Ascending aorta (tissue), 2 donors: Measurements from ENCODE around the gene ZNF264. TPM values are rescaled to one million over a fixed set of nuclear protein-coding genes. Genes with fewer than 3 reads are reported as not detected.

ENCODE experiments used
- DNase-seq, 2 donors: peaks; one replicate each; pipeline ENCODE4 v3.0.0-alpha.2; 2019; ENCODE audit warnings: low spot score in 2 of 2
- H3K27ac ChIP-seq, 2 donors: fragments of 200-600 bp; sonication (generic); one replicate each; pipeline ENCODE4 v1.5.1; 2016 to 2017; ENCODE audit warnings: mild to moderate bottlenecking in 1 of 2
- H3K27me3 ChIP-seq: fragments of 200-600 bp; sonication (generic); one replicate; pipeline ENCODE4 v1.5.1; 2017
- H3K36me3 ChIP-seq, 2 donors: fragments of 200-600 bp; sonication (generic); one replicate each; pipeline ENCODE4 v1.5.1; 2016
- H3K4me1 ChIP-seq, 2 donors: fragments of 200-600 bp; sonication (generic); one replicate each; pipeline ENCODE4 v1.5.1; 2016 to 2017; ENCODE audit warnings: mild to moderate bottlenecking in 1 of 2
- H3K4me3 ChIP-seq, 2 donors: fragments of 200-600 bp; sonication (generic); one replicate each; pipeline ENCODE4 v1.5.1; 2016 to 2017; ENCODE audit warnings: mild to moderate bottlenecking in 1 of 2
- H3K9me3 ChIP-seq, 2 donors: fragments of 200-600 bp; sonication (generic); one replicate each; pipeline ENCODE4 v1.5.1; 2016
- CTCF ChIP-seq, 3 experiments: fragments of 200-600 bp in 2 of 3; fragments of 450-650 bp in 1 of 3; sonication (generic) in 2 of 3; IDR thresholded peaks; one replicate each; pipeline ENCODE4 v1.5.1; 2016 to 2019; ENCODE audit warnings: antibody characterized with exemption in 3 of 3, mild to moderate bottlenecking in 1 of 3, moderate library complexity in 1 of 3
- intact Hi-C: fragments of 100-400 bp; cut with DNase I; formaldehyde crosslinking; loops from one replicate; pipeline ENCODE4 v1.15.1; 2023
- total RNA-seq: library from RNA; depleted of rRNA; stranded (reverse); fragments of >200 nt; gene quantifications from one replicate; pipeline ENCODE4 v1.1.0, GENCODE V29; 2016

The ZNF264 gene
- total RNA-seq, 1 donor from 2014 or later, result 183 TPM

DNA sequence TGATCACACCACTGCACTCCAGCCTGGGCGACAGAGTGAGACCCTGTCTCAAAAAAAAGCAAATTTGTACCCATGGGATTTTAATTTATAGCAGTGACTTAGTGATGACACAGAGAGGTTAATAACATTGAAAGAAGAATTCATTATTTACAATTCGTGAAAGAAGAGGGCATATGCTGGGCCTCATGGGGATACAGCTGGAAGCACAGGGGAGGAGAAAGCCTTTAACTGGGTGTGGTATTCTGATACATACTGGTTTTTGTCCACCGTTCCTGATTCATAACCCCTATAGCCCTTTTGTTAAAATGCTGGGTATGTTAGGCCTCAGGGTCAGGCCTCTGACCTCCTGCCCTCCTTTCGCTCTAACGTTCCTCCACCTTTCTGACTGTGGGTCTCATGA lies 10.9 kb downstream of the ZNF264 start:
- DNase-seq, result no peak
- no peak for TF ChIP-seq CTCF (IDR thresholded peaks at IDR 0.05)
- Histone ChIP-seq H3K9me3 (peaks cover 13 to 74% of the 10 kb centered on the region in 2 donors), H3K4me1 (no peaks in the 10 kb centered on the region), H3K27ac (no peak overlapping the region), H3K4me3 (no peak overlapping the region), H3K36me3 (peaks cover 73 to 95% of the 10 kb centered on the region in 2 donors), H3K27me3 (no peaks in the 10 kb centered on the region)
- intact Hi-C loops, result no loop called here

GRCh38 chr19:57210381-57210780 lies 19.1 kb downstream of the ZNF264 start:
- intact Hi-C loops, result no loop called here
- TF ChIP-seq CTCF (IDR thresholded peaks at IDR 0.05), result no peak
- Histone ChIP-seq H3K4me3 (no peak overlapping the region), H3K36me3 (peaks cover 73 to 96% of the 10 kb centered on the region in 2 donors), H3K27me3 (no peaks in the 10 kb centered on the region), H3K9me3 (peaks cover 55 to 95% of the 10 kb centered on the region in 2 donors), H3K4me1 (no peaks in the 10 kb centered on the region), H3K27ac (no peak overlapping the region)
- DNase-seq, result no peak

GRCh38 chr19:57212109-57212508 lies 20.8 kb downstream of the ZNF264 start:
- TF ChIP-seq CTCF (IDR thresholded peaks at IDR 0.05), result no peak
- H3K4me3 ChIP-seq, result no peak overlapping the region
- H3K4me1 ChIP-seq, result no peaks in the 10 kb centered on the region
- peaks cover 64 to 96% of the 10 kb centered on the region in 2 donors for H3K36me3 ChIP-seq
- no peak overlapping the region for H3K27ac ChIP-seq
- no peak for DNase-seq
- H3K9me3 ChIP-seq, result peaks cover 64 to 100% of the 10 kb centered on the region in 2 donors
- no peaks in the 10 kb centered on the region for H3K27me3 ChIP-seq
- intact Hi-C loops, result no loop called here

- intact Hi-C loops, result no loop called here
Observed at GRCh38 chr19:57227502-57227901, 36.2 kb downstream of the ZNF264 start.

DNA sequence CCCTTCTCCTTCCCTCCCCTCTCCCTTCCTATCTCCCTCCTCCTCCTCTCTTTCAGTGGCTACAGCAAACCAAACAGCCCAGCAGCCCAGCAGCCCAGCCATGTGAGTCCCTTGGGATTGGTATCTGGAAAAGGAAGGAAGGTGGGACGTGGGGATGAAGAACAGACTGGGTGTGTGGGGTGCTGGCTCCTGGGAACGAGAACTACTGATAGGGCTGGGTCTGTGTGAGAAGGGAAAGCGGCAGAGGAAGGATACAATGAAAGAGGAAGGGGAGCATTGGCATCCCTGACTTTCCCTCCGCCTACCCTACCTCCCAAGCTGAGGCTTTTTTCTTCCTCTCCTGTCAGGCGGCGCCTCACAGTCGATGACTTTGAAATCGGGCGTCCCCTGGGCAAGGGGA lies 40.4 kb downstream of the ZNF264 start:
- DNase-seq, result no peak
- intact Hi-C loops, result no loop called here
- no peak overlapping the region for H3K27ac ChIP-seq

More at GRCh38 chr19:57227502-57227901, 36.2 kb downstream of the ZNF264 start:
- DNase-seq, result no peak
- H3K4me1 ChIP-seq, result no peaks in the 10 kb centered on the region
- no peak overlapping the region for H3K27ac ChIP-seq
- H3K36me3 ChIP-seq, result peaks cover 0 to under 1% of the 10 kb centered on the region in 2 donors
- H3K27me3 ChIP-seq, result no peaks in the 10 kb centered on the region
- H3K9me3 ChIP-seq, result peaks cover 0 to 37% of the 10 kb centered on the region in 2 donors
- TF ChIP-seq CTCF (IDR thresholded peaks at IDR 0.05), result no peak
- H3K4me3 ChIP-seq, result no peak overlapping the region

More for the DNA sequence above, 40.4 kb downstream of the ZNF264 start:
- Histone ChIP-seq H3K4me1 (no peaks in the 10 kb centered on the region), H3K36me3 (peaks cover 0 to 6% of the 10 kb centered on the region in 2 donors), H3K4me3 (no peak overlapping the region), H3K27me3 (no peaks in the 10 kb centered on the region), H3K9me3 (peaks cover 0 to 11% of the 10 kb centered on the region in 2 donors)
- no peak for TF ChIP-seq CTCF (IDR thresholded peaks at IDR 0.05)
